ENCODE results near the gene TBXAS1. TPM values are rescaled to one million over a fixed set of nuclear protein-coding genes. Genes with fewer than 3 reads are reported as not detected.

Gene TBXAS1
- 19.3 TPM for total RNA-seq (ENCODE audit: insufficient read depth, low replicate concordance)

DNA sequence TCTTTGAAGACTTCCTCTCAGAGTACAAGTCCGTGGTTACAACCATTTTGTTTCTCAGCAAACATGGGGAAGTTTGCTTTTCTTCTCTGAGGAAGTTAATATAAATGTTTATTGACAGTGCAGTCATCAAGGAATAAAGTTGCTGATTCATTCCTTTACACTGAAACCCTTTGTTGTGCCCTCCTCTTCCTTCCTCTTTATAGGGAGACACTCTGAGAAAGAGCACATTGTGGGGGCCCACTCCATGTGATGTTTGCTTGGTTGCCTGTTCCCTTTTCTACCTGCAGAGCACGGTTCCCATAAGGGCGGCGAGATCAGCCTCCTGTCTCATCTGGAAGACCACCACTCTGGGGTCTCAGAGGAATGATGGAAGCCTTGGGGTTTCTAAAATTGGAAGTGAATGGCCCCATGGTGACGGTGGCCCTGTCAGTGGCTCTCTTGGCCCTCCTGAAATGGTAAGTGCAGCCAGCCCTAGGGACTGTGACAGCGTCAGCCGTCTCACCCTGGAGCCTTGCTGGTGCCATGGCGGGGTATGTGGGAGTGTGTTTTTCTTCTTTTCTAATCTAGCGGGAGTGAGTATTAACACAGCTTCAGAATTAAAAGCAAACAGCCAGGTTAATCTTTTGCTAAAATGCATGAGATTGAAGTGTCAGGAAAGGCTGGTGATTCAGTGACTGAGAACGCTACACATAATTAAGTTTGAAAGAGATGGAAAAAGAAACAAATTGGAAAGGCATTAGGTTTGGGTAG, at the start of gene TBXAS1:
TSS of gene TBXAS1 (plus strand) at position 240 of the 750 bp plus-strand sequence. CDS start at position 367, 127 bp downstream.
- peak; percentile 22 for DNase-seq (ENCODE audit: low spot score)

DNA sequence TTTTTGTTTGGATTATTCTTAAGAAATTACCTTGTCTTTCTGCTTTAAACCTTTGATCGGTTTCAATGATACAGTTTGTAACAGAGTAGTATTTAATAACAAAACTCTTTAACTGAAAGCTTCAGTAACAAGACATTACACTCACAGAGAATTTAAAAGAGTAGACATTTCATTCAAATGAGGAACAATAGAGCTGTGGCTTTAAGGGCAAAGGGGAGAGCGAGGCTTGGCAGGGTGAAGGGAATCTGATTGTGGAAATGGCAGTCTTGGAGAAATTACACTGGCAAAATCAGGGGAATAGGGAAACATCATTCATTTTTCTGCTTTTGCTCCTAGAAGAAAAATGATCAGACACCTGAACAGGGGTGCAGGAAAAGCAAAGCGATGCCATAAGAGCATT, 46.1 kb upstream of the TBXAS1 start:
- no peak for DNase-seq (ENCODE audit: low spot score)

DNA sequence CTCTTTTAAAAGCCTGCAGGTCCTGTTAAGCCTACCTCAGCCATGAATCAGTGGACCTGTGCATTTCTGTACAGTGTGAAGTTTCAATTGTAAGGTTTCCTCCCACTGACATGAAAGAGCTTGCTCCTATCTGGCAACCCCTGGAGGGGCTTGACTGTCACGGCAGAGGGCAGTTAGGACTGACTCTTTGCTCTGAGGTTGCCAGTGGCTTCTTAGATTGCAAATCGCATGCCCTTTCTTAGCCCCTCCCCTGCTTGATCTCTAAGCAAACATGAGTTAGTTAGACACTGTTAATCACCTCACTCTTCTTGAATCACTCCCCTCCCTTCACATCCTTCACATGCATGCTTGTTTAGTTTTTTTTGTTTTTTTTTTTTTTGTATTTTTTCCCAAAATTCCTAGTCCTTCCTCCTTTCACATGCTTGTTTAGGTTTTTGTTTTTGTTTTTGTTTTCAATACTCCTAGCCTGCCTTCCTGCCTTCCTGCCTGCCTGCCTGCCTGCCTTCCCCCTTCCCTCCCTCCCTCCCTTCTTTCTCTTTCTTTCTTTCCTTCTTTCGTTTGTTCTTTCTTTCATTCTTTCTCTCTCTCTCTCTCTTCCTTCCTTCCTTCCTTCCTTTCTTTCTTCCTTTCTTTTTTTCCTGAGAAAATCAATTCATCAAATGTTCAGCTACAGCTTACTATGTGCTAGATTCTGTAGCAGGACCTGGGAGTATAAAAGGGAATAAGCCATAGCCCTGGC, 45.2 kb upstream of the TBXAS1 start:
- DNase-seq (ENCODE audit: low spot score), result no peak

DNA sequence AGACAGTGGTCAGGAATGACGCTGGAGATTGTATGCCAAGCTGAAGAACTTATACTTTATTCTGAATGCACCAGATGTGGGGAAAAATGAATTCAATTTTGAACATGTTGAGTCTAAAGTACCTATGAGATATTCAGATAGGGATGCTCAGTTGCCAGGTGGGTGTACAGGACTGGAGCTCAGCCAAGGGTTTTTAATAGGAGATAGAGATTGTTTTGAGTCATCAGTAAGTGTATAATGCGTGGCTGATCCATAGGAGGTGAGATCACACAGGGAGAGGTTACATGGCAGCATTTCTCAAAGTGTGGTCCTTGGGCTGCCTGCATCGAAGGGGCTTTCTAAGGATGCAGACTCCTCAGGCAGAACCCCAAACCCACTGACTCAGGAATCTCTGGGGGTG, 44.4 kb upstream of the TBXAS1 start:
- no peak for DNase-seq (ENCODE audit: low spot score)

DNA sequence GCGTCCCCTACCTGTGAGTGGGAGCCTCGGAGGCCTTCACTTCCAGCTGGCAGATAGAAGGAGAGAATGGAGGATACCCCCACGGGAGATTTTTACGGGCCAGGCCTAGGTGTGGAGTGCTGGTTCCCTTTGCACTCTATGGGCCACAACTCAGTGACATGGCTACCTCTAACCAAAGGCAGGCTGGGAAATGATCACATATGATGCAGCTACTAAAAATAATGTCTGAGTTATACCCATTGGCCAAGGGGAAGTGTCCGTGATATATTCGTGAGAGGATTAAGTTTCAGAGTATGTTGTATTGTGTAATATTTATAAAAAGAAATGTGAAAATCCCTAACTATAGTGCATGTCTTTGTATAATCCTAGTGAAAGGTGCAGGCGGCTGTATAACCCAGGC, 37.7 kb upstream of the TBXAS1 start:
- DNase-seq (ENCODE audit: low spot score), result no peak

DNA sequence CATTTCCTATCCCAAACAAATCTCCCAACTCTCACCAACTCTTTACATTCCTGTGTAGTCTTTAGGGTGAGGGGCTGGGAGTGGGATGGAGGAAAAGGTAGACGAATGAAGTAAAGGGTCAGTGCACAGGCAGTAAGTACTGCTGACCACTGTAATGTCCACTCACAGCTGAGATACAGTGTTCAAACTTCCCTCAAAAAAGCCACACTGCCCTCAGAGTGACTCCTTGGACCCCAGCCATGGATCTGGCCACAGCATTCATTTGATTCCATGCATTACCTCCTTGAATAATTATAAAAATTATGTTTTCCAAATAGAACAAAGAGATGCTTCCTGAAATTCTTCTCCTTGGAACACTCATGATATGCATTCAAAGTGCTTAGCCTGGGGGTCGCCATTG, 31.5 kb upstream of the TBXAS1 start:
- no peak for DNase-seq (ENCODE audit: low spot score)

DNA sequence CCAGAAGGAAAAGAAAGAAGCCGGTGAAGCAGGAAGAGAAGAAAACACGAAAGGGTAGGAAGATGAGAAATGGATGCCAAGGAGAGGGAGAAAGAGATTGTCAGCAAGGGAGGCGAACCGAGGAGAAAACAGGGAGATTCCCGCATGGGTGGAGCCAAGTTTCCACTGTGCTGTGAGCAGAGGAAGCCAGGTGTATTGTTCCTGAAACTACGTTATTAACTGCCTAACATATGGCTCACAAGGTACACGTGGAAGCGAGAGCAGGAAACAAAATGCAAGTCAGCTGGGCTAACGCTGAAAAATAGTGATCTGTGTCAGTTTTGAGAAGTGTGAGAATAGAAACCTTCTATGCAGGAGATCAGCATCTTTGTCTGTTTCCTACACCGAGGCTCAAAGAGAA, 30.8 kb upstream of the TBXAS1 start:
- no peak for DNase-seq (ENCODE audit: low spot score)

DNA sequence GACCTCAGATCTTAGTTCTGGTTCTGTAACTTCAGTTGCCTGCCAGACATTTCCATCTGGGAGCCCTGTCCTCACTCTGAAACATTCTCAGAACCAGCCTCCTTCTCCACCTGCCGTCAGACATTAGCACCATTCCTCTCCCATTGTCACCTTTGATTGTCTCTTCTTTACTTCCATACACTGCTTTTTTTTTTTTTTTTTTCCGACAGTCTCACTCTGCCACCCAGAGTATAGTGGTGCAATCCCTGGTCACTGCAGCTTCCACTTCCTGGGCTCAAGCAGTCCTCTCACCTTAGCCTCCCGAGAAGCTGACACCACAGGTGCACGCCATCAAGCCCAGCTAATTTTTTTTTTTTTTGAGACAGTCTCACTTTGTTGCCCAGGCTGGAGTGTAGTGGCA, 30.2 kb upstream of the TBXAS1 start:
- DNase-seq (ENCODE audit: low spot score), result no peak

DNA sequence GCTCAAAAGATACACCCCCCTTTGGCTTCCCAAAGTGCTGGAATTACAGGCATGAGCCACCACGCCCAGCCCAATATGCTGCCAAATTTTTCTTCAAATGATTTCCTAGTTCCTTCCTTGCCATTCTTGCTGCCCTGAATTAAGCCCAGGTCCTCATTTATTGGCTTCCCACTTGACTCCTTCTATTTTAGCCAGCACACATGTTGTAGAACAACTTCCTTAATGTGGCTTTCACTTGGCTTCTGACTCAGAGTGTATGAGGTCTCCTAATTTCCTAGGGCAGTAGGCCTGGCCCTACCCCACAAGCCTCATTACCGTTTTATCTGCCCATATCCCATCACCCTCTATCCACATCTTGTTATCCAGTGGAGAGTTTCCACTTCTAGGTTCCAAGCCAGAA, 29.5 kb upstream of the TBXAS1 start:
- no peak for DNase-seq (ENCODE audit: low spot score)

DNA sequence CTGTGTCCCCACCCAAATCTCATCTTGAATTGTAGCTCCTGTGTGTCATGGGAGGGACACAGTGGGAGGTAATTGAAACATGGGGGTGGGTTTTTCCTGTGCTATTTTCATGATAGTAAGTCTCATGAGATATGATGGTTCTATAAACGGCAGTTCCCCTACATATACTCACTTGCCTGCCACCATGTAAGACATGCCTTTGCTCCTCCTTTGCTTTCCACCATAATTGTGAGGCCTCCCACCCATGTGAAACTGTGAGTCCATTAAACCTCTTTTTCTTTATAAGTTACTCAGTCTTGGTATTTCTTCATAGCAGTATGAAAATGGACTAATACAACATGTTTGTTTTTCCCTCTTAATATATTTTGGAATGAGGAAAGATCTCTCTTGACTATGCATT, 24.5 kb upstream of the TBXAS1 start:
- no peak for DNase-seq (ENCODE audit: low spot score)

DNA sequence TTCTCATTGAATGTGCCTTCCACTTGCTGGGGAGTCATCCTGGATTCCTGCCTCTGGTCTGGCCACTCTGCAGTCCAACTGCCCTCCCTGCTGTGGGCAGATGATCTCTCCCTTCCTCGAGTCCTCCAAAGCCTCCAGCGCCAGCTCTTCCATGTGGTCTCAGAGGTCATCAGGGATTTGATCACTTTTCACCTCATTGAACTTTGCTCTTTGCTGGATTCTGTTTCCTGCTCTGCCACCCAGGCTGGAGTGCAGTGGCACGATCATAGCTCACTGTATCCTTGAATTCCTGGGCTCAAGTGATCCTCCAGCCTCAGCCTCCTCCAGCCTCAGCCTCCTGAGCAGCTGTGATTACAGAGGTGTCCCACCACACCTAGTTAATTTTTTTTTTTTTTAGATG, 22.1 kb upstream of the TBXAS1 start:
- no peak for DNase-seq (ENCODE audit: low spot score)

DNA sequence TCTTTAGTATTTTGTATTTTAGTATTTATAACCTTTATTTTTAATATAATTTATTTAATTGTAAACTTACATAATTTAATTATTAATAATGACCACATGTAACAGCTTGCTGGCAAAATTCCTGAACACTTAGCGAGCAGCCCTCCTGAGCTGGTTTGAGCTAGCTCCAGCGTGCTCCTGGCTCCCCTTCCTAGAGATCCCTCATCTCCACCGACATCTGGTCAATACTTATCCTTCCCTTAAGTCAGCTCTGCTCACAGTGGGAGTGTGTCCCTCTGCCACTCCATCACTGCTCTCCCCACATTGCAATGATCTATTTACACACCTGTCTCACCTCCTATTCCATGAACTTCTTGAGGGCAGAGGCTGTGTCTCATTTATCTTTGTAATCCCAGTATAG, 20.6 kb upstream of the TBXAS1 start:
- DNase-seq (ENCODE audit: low spot score), result no peak

DNA sequence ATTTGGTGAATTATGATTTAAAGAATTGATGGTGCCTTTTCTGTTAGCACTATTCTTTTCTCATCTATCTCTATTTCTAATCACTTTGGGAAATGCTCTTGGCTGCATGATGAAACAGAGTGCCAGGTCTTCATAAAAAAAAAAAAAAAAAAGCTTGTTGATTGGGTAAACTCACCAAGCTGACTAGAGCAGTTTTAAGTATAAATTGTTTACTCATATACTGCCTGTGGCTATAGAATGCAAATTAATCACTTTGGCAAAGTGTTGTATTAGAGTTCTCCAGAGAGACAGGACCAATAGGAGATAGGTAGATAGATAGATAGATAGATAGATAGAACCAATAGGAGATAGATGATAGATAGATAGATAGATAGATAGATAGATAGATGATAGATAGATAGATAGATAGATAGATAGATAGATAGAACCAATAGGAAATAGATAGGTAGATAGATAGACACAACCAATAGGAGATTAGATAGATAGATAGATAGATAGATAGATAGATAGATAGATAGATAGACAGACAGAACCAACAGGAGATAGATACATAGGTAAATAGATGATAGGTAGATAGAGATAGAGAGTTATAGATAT, 20.1 kb upstream of the TBXAS1 start:
- no peak for DNase-seq (ENCODE audit: low spot score)

DNA sequence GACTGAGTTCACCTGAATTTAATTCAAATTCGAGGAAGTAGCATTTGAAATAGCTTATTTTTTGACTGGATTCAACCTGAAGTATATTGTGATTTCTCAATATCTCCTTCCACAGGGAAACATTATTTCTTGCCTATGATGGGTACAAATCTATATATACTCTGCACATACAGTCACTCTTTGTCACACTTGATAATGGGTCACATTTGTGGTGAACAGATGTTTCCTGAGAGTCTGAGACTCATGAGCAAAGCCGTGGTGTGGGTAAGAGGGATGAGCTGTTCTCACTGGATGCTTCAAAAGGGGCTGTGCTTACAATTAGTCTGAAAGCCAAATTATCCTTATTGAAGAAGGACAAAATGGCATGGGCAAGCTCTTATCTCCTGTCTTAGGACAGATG, 18.0 kb upstream of the TBXAS1 start:
- DNase-seq (ENCODE audit: low spot score), result no peak

DNA sequence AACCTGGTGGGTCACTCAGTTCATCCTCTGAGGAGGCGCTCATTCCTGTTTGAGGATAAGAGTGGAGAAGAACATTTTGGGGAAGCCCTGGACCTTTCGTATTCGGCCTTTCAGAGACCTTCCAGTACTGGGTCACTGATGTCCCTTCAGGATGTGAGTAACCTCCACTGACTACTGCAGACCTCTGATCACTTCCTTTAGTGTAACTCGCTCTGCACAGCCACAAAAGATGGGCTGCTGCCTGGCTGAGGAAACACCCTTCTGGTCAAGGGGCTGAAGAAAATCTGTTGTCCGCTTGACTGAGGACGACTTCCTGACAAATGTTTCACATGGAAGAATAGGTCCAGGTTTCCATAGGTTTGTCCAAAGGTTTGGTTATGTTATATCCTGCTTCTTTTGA, 15.9 kb upstream of the TBXAS1 start:
- DNase-seq (ENCODE audit: low spot score), result no peak

DNA sequence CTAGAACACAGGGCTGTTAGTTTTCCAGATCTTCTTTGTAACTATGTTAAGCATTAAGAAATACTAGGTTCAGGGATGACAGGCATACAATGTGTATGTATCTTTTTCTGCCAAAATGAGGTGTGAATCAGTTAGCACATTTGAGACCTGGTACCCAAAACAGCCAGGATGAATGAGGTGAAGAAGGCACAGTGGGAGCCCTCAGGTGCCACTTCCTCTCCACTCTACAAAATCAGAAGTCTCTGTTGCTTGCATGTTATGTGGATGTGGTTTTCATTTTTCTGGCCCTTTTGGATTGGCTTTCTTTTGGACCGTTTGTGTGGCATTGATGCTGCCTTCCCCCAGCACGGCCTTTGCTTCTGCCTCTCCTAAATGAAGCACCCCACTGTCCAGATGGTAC, 15.4 kb upstream of the TBXAS1 start:
- no peak for DNase-seq (ENCODE audit: low spot score)

DNA sequence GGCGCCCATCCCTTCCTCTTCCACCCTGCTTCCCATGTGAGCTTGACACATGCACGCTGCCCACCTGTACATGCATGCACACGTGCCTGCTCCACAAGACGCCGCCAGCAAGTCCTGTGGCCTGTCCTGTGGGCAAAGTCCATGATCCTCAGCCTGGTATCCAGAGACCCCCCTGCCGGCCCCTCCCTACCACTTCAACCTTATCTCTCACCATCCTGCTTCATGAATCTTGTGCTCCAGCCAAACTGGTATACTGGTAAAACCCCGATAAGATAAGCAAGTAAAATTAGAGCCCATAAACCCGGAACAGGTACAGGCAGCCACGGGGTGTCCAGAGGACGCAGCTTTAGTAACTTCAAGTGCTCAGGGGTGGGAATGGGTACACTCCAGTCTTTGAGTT, 11.8 kb upstream of the TBXAS1 start:
- no peak for DNase-seq (ENCODE audit: low spot score)

DNA sequence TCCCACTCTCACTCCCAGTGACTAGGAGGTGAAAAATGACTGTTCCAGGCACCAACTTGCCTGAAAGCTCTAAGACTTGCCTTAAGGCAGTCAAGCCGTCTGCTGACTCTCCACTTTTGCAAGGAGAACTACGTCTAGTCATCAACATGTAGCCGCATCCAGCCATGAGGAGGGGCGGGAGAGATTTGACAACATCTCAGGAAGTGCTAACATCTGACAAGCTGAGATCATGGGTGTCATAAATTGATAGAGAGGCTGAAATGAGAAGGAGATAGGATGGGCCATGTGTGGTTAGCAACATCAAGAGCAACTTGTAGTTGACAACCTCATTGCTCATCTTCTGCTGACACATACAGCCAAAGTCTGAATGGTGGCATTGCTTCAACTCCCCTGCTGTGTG, 9.0 kb upstream of the TBXAS1 start:
- DNase-seq (ENCODE audit: low spot score), result no peak

DNA sequence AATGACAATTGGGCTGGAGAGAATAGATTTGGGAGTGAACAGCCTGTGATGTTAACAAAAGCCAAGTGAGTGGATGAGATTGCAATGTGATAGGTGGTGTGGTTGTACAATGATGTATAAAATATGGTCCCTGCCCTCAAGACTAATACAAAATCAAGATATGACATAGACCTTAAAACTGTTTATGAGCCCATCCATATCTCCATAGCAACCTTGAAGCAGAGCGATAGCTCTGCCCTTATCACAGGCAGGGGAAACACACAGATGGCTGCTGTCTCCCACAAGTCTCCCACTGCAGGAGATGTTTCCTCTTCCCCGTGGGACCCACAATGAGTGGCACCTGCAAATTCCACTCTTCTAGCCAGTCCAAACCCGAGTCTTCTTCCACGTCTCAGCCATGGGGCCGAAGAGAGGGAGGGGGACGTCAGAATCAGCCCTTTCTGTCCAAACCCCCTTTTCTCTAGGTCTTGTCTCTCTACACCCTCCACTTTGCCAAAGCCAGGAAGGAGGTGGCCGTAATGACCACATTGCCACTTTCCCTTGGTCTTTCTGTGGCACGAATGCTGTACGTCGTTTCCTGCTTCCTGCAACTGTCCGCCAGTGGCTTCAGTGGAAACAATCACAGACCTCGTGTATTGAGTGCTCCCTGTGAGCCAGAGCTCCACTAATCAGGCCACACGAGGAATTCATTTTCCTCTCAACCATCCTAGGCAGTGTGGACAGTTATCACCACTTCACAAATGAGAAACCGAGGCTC, 7.5 kb upstream of the TBXAS1 start:
- no peak for DNase-seq (ENCODE audit: low spot score)

DNA sequence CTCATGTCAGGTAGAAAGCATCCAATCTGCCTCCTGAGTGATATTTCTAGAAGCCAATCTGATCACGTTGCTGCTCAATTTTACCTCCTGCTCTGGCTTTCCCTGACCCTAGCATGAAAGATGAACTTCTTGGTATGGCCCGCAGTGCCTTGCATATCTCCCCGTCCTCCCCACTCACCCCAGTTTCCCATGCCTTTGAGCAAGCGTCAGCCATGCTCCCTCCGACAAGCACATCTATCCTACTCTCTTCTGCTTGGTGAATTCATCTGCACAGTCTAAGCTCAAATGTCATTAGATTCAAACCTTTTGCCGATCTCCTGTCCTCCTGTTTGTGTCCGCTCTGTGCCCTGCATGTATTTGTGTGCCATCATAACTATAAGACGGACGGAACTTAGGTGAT, 6.2 kb upstream of the TBXAS1 start:
- no peak for DNase-seq (ENCODE audit: low spot score)

DNA sequence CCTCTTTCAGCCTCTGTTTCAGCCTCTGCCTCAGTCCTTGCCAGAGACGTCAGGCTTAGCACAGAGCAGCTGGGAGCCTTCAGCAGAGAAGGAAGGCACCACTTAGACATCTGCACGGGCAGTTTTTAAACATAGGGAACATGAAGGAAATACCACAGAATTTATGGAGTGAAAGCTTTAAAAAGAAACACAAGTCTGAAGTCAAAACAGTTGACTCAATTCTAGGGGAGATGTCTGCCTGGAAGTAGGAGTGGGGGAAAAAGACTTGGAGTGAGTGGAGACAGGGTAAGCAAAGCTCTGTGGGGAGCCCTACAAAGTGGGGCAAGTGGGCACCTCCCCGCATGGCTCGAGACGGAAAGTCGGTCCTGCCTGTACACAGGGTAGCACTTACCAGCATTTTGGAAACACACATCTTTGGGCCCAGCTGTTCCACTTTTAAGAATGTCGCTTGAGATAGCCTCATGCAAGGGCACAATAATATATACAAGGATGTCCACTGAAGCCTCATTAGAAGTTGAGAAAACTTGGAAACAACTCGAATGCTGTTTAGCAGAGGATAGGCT, 5.0 kb upstream of the TBXAS1 start:
- peak; percentile 76 for DNase-seq (ENCODE audit: low spot score)

Measured in umbilical cord (tissue), 2 donors.